HG02610 (cell line): Measurements from ENCODE around the gene EIF4EBP3.
"Not testable (repeated sequence)": the region's sequence is repeated elsewhere in the genome, so short reads cannot be mapped to it uniquely, and the experiment has no call there.

Source experiments
- ATAC-seq: cut with Tn5 transposase; IDR thresholded peaks from one replicate; pipeline ENCODE4 v1.9.1; 2021; ENCODE audit warnings: mild to moderate bottlenecking, moderate library complexity; ENCODE audit not compliant: unreplicated experiment

Gene EIF4EBP3

GRCh38 chr5:140575309-140575708 is 27.8 kb downstream of the EIF4EBP3 start:
- no peak for ATAC-seq

- ATAC-seq, result no peak
These were observed 29.3 kb downstream of the EIF4EBP3 start for GRCh38 chr5:140576776-140577201.

DNA sequence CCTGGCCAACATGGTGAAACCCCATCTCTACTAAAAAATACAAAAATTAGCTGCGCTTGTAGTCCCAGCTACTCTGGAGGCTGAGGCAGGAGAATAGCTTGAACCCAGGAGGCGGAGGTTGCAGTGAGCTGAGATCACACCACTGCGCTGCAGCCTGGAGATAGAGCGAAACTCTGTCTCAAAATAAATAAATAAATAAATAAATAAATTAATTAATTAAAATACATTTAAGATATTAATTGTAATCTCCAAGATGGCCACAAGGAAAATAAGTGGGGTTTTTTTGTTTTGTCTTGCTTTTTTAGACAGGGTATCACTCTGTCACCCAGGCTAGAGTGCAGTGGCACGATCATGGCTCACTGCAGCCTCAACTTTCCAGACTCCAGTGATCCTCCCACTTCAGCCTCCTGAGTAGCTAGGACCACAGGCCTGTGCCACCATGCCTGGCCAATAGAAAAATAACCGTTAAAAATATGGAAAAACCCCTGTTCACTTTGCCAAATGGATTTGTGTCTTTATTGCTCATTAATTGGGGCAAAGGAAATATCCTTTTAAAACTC is 31.8 kb downstream of the EIF4EBP3 start:
- ATAC-seq, result not testable (repeated sequence)

DNA sequence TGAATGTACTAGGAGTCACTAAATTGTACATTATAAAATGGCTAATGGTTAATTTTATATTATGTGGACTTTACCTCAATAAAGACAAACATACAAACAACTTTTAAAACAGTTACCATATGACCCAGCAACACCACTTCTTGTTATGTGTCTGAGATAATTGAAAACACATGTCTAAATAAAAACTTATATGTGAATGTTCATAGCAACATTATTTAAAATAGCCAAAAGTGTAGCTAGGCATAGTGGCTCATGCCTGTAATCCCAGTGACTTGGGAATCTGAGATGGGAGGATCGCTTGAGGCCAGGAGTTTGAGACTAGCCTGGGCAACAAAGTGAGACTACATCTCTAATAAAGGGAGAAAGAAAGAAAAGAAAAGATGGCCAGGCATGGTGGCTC is 40.0 kb downstream of the EIF4EBP3 start:
- no peak for ATAC-seq

GRCh38 chr5:140588311-140589070 is 41.0 kb downstream of the EIF4EBP3 start:
- no peak for ATAC-seq

- ATAC-seq, result no peak
These were observed 43.4 kb downstream of the EIF4EBP3 start for GRCh38 chr5:140590861-140591260.

GRCh38 chr5:140591747-140592372 is 44.4 kb downstream of the EIF4EBP3 start:
- ATAC-seq, result no peak

DNA sequence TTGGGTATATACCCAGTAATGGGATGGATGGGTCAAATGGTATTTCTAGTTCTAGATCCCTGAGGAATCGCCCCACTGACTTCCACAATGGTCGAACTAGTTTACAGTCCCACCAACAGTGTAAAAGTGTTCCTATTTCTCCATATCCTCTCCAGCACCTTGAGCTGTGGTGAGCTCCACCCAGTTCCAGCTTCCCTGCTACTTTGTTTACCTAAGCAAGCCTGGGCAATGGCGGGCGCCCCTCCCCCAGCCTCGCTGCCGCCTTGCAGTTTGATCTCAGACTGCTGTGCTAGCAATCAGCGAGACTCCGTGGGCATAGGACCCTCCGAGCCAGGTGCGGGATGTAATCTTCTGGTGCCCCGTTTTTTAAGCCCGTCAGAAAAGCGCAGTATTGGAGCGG is 45.6 kb downstream of the EIF4EBP3 start:
- not testable (repeated sequence) for ATAC-seq

DNA sequence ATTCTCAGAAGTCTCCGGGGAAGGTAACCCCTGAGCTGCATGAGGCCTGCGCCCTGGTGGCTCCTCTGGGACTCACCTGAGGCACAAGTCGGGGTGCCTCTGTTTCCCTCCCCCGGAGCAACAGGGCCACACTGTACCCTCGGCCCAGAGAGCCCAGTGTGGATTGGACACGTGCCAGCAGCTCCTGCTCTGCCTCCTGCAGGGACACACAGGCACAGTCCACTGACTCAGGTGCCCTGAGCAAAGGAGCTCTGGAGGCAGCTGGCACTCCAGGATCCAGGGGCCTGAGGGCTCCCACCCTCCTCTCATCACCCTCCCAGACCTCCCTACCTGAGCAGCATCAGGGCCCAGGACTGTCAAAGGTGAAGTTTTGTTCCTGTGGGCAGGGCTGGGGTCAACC is 46.7 kb downstream of the EIF4EBP3 start:
- no peak for ATAC-seq

DNA sequence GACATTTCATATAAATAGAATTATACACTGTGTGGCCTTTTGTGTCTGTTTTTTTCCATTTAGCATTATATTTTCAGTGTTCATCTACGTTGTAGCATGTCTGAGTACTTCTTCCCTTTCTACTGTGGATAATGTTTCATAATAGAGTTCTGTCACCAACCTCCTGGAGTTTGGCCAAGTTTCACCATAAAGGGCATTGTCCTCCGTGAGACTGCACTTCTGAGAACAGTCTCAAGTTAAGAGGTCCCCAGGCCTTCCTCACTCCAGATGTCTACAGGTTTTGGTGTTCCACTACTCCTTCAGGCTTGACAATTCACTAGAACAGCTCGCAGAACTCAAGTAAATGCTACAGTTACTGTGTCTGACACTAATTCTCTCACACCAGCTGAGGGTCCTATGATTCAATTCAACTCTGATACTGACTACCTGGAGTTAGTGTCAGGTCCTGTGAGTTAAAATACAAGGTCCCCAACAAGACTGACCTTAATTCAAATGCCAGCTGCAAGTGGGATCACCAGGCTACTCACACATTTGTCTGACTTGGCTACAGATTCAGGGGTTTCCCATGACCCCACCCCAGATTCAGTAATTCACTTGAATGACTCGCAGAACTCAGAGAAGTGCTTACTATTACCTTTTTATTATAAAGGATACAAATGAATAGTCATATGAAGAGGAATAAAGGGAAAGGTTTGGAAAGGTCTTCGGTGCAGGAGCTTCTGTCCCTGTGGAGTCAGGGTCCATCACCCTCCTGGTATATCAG is 48.3 kb downstream of the EIF4EBP3 start:
- ATAC-seq, result no peak

DNA sequence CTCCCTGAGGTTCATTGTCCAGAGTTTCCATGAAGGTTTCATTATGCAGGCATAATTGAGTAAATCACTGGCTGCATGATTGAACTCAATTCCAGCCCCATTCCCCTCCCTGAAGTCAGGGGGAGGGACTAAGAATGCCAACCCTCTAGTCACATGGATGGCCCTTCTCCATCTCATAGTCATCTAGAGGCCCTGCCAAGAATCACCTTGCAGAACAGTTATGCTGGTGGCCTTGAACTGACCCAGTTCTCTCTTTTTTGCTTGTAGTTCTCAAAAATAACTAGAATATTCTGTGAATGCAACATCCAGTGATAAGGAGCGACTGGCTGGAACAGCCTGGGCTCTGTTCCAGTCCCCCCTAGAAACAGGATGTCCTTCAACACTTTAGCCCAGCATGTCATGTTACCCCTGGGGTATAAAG is 48.9 kb downstream of the EIF4EBP3 start:
- ATAC-seq, result no peak

DNA sequence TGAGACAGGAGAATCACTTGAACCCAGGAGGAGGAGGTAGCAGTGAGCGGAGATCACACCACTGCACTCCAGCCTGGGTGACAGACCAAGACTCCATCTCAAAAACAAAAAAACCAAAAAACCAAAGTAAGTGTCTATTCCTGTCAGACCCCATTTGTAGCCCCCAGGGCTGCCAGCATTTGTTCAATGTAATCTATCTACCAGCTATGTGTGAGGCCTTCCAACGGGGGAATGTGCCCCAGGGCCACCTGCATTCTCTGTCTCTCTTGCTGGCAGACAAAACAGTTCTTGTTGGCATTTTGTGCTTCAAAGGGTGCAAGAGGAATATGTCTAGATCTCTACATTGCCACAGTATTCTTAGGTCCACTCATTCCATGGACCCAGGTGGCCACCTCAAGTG is 51.4 kb downstream of the EIF4EBP3 start:
- ATAC-seq, result no peak
